NCI-H2227 treated with DMSO at 0.1 percent for 48 hours (cell line): ENCODE data around the gene CROCC2.
"Not testable (repeated sequence)": the region's sequence is repeated elsewhere in the genome, so short reads cannot be mapped to it uniquely, and the experiment has no call there.

Experiments used
- DNase-seq: peaks from one replicate; lab custom pipeline; 2025; lab: John Stamatoyannopoulos, UW

CROCC2 gene

DNA sequence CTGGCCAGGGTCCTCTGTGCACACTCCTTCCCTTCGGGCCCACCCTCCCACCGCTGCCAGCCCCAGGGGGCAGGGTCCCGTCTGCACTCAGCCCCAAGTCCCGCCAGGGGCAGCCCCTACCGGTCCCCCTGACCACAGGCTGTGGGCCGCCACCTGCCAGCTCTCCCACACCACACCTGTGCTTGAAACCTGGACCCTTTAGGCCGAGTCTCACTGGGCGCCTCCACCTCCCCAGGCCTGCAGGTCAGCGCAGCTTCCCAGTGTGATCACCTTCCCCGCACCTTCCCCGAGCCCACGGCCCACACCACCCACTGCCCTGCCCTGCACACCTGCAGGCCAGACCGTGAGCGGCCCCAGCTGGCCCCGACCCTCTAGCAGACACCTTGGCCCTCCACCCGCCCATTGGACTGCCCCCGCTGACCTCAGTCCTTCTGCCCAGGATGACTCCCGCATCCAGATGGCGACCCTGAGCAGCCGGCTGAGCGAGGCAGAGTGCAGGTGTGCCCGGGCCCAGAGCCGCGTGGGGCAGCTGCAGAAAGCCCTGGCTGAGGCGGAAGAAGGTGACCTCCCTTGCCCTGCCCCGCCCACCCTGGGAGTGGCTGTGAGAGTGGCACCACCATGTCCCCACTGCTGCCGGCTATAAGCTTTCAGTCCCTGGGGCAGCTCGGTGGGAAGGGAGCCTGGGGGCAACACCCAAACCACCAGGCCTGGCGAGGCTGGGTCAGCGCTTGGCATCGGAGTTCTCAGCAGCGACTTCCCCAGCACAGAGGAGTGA lies 61.0 kb downstream of the CROCC2 start:
- no peak for DNase-seq

DNA sequence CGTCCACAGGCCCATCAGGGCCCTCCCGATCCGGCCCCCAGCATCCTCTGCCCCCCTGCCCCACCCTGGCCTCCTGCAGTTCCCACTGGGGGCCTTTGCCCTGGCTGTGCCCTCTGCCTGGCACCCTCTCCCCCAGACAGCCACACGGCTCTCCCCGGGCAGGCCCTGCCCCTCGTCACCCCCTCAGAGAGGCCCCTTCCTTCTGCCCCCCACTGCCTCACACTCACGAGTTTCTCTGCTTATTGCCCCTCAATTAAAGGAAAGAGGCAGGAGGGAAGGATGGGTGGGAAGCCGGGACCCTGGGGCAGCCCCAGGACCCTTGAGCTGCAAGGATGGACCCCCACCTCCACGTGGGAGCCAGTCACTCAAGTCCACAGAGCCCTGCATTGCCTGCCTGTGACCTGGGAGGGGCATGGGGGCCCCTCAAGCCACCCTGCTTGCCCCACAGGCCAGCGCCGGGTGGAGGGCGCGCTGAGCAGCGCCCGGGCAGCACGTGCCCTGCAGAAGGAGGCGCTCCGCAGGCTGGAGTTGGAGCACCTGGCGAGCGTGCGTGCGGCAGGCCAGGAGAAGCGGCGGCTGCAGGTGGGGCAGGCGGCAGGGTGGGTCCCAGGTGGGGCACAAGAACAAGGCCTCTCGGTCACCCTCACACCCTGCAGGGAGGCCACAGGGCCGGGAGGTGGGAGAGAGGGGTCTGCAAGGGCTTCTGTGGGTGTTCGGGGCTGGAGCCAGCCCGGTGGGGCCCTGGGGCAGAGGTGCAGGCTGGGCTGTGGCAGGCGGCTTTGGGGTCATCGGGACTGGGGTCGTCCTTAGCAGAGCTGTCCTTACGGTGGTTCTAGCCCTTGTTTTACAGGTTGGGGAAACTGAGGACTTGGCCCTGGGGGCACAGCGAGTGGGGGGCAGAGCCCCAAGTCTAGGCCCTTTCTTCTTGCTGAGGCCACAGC lies 61.8 kb downstream of the CROCC2 start:
- DNase-seq, result no peak

DNA sequence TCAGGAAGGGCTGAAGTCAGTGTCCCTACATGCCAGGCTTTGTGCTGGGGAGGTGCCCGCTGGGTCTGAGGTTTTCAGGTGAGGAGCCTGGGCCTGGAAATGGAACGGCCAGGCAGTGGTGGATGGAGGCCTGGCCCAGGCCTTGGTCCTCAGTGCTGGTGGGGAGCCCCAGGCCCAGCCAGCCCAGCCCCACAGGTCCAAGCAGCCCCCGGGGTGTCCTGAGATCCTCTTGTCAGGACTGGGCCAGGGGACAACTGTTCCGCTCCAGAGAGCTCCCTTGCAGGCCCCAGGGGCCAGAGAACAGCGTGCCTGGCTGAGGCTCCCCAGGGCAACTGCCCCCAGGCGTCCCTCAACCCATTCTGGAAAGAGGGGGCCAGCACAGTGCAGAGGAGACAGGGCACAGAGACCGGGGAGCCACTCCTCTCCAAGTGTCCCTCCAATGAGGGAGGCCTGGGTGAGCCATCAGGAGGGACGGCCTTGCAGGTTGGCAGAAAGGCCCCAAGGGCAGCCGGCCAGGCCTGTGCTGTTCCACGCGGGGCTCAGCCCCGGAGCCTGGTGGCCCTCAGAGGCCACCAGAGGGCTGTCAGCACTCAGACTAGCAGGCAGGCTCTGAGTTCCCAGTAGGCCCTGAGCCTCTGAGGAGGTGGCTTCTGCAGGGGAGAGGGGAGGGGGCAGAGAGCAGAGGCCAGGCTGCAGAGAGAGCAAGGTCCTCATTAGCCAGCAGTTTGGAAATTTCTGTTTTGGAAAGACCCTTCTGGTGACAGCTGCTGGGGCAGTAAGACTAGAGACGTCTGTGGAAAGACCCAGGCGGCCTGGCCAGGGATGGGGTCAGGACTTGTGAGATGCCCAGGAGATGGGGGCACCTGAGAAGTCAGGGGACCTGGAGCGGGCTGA lies 62.8 kb downstream of the CROCC2 start:
- DNase-seq, result no peak

DNA sequence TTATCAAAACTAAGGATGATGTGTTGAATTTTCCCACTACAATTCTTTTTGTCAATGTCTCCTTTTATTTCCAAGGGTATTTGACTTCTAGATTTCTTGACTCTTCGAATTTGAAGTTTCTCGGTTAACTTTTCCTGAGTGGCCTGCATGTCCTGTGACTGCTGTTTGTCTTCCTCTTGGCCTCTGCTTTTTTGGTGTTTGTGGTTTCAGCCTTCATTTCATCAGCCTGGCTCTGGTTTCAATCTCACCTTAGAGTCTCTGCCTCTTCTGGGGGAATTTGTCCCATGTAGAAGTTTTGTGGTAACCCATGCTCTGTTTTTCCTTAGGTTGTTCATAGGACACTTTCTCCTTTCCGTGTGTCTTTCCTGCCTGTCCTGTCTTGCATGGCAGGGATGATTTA lies 64.0 kb downstream of the CROCC2 start:
- DNase-seq, result no peak

DNA sequence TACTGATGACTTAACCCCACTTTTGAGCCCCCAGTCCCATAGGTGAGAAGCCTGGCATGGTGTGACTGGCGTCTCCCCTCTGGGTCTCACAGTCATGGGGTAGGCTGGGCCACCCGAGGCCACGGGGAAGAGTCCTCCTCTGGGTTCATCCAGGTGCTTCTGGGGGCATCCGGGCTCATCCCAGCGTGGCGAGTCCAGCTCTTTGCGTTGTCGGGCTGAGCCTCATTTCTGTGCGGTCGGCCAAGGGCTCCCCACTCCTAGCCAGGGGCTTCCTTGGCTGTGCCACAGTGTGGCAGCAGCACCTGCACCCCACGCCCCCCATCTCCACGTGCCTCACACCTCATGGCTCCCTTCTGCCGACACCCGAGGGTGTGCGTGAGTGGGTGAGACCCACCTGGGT lies 64.7 kb downstream of the CROCC2 start:
- DNase-seq, result no peak

DNA sequence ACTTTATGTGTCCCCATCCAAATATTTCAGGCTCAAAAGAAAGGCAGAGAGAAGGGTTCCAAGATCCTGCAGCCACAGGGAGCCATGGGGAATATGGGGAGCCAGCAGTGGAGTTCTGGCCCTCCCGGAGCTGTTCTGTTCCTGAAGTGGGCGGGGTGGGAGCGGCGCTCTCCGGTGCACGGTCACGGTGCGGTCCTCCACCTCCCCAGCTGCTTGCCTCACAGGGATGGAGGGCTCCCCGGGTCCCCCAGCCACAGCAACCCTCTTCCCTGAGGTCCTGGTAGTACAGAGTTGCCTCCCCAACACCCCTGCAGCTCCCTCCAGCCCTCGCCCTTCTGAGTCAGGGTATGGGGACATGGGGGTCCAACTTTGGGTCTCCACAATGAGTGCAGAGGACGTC lies 66.1 kb downstream of the CROCC2 start:
- no peak for DNase-seq

DNA sequence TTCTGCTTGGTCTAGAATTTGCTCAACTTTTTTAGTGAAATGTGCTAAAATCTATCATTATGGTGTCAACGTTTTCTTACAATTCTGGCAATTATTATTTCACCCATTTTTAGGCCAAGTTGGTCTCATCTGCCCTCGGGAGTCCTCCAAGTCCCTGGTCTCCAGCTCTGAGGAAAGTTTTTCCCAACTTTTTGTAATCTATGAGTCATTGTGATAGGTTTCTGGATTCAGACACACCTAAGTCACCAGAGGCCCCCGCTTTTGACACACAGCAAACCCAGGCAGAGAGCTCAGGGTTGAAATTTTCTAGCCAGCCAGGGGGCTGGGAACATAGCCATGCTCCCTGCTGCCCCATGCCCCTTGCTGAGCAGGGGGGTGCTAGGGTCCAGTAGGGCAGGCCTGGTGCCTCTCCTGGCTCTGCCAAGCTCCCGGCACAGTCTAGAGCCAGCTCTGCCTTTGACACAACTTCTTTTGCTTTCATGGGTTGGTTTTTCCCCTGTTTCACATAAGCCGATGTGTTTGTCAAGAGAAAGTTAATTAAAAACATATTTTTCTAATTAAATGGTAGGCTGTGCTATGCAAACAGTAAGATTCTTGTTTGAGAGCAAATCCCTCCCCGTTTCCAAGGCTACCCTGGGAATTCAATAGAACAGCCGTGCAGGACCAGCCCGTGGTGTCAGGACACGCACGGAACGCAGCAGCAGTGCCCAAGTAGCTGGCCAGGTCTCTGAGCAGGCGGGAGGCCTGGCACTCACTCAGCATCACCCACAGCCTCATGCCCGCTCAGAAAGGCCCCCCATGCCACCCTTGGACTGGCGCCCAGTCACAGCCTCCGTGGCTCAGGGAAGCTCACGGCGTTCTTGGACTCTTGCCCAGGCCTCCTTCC lies 66.7 kb downstream of the CROCC2 start:
- no peak for DNase-seq

DNA sequence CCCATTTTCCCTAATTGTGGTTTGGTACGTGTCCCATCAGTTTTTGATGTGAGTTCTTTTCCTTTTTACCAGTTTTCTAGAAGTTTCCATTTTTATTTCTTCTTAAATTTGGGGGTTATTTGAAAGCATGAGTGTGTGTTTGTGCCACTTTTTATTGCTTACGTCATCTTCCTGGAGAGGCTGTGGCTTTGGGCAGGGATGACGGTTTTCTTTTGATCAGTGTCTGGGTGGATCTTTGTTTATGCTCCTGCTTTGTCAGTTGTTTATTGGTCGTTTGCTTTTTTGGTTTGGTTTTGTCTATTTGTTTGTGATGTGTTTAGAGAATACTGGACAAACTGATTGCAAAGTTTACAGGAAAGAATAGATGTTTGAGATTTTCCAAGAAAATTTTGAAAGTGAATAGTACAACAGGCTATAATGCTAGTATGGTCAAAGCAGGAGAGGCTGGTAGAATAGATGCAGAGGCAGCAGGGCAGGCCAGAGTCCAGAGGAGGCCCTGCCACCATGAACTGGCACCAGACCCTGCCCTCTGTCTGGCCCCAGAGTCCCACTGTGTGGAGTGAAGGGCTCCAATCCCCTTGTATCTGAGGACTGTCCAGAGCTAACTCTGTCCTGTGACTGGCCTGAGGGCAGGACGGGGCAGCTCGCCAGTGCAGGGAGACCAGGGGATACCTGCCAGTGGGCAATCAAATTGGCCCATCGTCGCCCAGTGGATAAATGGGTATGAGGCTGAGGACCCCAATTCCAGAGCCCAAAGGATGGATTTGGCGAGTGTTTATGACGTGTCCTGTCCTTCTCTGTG lies 68.8 kb downstream of the CROCC2 start:
- no peak for DNase-seq

DNA sequence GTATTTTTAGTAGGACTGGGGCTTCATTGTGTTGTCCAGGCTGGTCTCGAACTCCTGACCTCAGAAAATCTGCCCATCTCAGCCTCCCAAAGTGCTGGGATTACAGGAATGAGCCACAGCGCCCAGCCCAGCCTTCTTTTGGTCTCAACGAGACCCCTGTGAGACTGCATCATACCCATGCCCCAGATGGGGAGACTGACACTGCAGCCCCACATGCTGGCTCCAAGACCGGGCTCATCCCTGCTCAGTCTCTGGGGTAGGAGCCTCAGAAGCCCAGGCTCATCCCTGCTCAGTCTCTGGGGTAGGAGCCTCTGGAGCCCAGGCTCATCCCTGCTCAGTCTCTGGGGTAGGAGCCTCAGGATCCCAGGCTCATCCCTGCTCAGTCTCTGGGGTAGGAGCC lies 69.8 kb downstream of the CROCC2 start:
- not testable (repeated sequence) for DNase-seq

DNA sequence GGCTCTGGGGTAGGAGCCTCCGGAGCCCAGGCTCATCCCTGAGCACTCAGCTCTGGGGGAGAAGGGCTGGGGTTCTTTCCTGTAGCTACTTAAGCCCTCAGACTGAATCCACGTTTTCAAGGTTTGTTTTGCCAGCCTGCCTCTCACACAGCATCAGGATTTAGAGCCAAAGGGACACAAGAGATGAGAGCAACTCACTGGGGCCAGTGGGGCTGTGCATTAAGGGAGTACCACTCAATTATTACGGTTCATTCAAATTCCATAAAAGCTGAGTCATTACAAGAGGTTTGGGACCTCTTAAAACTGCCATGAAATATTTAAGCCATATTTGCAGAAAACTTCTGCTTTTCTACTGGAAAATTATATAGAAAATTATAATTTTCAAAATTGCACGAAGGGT lies 75.1 kb downstream of the CROCC2 start:
- no peak for DNase-seq

DNA sequence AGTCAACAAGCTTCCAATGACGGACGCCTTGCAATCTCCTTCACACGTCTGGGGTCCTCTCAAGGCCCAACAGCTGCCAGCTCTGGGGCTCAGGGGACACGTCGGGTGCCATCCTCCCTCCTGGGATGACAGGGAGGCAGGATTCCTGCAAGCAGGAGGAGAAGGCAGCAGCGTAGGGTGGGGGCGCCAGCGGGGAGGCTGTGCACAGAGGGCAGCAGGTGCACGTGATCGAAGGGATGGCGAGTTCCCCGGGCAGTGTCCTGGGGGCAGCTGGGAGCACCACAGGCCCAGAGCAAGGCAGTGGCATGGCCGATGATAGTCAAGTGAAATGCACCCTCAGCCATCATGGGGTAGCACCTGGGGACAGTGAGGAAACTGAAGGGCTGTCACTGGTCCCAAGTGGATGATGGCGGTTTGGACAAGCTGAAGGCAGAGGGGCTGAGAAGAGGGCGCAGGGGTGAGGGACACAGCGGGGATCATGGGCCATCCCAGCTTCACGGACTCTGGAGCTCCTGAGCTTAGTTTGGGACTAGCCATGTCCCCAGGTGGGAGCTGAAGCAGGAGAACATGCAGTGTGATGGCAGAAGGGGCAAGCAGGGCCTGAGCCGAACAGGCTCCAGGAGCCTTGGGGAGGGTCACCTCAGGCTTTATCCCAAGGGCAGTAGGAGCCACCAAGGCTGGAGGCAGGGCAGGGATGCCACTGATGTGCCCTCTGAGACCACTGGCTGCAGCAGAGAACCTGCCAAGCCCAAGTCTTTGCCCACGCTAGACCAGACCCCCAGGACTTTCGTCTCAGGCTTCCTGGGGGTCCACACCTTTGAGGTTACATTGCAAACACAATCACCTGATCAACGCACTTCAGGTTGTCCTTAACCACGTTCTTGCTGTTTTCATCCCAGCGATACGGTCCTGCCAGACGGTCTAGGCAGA lies 76.0 kb downstream of the CROCC2 start:
- no peak for DNase-seq

DNA sequence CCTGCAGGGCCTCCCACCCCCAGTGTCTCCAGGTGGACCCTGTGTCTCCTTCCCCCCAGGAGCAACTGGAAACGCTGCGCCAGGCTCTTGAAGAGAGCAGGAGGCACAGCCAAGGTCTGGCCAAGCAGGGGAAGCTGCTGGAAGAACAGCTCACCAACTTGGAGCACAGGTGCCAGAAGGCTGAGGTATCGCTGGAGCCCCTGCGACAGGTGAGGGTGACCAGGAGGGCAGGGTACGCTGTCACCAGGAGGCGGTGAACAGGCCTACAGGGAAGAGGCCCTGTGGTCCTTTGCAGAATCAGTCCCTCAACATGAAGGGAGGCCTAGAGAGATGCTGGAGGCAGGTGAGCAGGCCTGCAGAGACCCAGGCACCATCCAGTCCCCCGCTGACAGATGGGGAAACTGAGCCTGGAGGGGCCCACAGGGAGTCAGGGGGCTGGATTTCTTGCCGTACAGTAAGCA lies 76.7 kb downstream of the CROCC2 start:
- DNase-seq, result no peak

DNA sequence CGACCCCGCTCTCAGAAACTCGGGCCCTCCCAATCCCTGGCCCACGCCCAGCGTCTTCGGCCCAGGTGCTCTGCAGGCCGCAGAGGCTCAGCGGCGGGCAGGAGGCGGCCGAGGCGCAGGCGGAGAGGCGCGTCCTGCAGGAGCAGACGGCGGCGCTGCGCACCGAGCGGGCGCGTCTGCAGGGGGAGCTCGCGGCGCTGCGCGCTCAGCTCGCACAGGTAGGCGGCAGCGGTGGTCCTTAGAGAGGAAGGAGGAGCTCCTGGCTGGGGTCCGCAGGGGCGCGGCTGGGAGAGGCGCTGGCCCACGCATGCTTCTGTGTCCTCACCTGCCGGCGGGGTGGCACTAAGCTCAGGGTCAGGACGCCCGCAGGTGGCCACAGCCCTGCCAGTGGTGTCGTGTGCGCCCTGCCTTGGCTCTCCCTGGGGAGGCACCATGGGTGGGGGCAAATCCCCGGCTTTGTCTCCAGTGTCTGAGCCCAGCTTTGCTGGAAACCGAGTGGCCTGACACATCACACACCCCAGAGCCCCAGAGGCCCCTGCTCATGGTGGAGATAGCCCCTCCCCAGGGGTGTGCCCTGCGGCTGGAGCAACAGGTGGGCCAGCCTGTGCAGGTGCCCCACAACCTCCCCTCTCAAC lies 77.3 kb downstream of the CROCC2 start:
- DNase-seq, result peak; percentile 55

DNA sequence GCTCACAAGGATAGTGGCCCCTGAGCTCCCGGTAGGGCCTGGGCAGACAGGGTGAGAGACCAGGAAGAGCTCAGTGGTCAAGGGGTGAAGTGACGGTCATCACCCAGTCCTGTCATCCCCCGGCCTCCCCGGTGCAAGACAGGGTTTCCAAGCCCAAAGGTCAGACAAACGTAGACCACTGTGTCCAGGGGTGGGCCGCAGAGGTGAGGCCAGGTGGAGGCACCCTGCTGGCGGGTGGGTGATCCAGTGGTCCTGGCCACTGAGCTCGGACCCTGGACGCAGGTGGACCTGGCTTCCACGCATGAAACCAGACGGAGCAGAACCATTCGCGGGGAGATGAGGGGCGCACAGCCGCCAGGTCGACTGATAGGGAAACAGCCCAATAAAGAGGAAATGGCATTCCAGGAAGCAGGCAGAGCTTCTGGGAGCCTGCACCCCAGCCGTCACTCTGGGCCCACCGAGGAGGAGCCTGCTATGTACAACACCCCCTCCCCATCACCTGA lies 77.9 kb downstream of the CROCC2 start:
- no peak for DNase-seq

DNA sequence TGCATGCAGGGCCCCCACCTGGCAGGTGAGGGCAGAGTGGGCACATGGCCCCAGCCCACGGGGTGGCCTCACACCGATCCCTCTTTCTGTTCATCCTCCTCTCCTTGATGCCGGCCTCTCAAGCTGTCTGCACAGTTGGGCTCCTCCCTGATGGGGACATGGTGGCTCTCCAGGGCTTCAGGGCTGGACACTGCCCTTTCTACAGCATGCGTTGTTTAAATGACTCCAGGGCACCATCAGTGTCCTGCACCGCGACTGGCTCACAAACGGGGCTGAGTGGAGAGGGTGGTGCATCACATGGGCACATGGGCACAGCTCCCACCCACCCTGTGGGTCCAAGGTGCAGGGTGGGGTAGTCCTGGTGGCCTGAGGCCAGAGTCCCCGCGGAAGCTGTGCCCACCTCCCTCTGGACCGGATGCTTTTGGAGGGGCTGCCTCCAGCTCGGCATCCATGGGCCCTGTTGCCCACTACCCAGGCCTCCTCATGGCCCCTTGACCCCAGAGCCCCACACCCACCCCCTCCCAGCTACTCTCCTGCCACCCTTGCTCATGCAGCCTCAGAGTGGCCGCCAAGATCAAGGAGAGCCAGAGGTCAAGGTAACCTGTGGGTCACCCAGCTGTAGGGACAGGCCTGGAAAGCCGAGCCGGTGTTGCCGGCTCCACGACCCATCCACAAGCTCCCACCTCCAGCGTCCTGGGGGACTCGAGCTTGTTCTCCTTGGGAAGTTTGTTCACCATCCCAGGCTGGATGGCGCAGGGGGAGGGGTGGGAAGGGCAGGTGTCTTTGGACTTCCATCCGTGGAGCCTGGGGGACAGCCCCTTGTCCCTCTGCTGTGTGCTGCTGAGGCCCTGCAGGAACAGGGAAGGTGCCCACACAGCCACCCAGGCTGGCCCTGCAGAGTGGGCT lies 80.0 kb downstream of the CROCC2 start:
- DNase-seq, result no peak

DNA sequence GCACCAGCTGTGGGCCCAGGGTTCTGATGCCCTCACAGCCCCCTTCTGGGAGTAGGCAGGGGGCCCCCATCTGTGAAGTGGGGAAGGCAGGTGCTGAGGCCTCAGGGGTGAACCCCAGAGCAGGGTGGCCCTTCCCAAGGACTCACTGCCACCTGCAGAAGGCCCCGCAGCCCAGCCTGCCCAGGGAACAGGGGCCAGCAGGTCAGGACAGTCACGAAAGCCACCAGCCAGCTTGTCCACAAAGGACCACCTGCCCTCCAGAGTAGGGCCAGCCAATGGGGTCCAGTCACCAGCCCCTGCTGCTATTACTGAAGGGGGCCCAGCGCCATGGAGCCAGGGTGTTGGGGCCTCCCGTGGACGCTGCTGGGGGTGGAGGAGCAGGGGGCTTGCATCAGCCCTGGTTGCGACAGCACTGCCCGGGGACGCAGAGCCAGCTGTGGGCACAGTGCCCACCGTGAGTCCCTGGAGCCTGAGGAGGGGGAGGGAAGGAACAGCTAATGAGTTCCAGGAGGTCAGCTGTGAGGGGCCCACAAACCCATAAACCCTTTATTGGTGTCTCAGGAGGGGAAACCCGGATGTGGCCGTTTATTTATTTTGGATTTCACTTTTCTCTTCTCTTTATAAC lies 80.8 kb downstream of the CROCC2 start:
- no peak for DNase-seq

DNA sequence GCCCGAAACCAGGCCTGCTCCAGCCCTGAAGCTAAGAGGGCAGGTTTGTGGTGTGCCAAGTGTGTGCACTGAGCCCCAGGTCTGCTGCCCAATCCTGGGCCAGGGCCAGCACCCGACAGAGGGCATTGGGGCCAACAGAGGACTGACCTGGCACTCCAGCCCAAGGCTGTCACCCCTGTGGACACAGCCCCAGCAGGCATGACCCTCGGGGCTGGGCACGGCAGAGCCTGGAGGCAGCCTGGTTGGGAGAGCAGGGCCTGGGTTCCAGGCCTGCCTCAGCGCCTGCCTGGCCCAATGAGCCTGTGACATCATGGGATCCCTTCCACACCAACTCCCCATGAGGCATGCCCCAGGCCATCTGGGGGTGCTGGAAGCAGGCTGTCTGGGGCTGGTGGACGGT lies 81.5 kb downstream of the CROCC2 start:
- no peak for DNase-seq
